HG03342 (cell line): ENCODE results near the gene ASIC3.
"Not testable (repeated sequence)": the region's sequence is repeated elsewhere in the genome, so short reads cannot be mapped to it uniquely, and the experiment has no call there.

Source experiments
- ATAC-seq: cut with Tn5 transposase; IDR thresholded peaks from one replicate; pipeline ENCODE4 v1.9.1; 2021; ENCODE audit warnings: mild to moderate bottlenecking, moderate library complexity; ENCODE audit not compliant: unreplicated experiment

Gene ASIC3

GRCh38 chr7:151013733-151014497, 34.4 kb upstream of the ASIC3 start:
- ATAC-seq: peak; percentile 70

DNA sequence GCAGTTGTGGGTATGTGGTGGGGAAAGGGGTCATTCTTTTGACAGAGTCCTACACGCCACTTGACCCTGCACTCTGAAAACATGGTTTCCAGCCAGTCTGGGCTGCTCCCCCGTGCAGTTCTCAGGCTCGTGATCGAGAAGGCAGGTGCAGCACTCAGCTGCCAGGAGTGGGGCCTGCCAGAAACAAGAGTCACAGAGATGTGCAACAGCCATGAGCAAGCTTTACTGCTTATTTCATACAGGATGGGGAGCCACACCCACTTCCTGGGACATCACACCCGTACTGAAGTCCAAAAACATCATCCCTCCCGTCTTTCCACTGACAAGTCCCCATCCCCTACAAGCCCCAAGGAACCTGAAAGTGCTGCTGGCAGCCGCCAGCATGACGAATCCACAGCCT, 33.4 kb upstream of the ASIC3 start:
- ATAC-seq: no peak

DNA sequence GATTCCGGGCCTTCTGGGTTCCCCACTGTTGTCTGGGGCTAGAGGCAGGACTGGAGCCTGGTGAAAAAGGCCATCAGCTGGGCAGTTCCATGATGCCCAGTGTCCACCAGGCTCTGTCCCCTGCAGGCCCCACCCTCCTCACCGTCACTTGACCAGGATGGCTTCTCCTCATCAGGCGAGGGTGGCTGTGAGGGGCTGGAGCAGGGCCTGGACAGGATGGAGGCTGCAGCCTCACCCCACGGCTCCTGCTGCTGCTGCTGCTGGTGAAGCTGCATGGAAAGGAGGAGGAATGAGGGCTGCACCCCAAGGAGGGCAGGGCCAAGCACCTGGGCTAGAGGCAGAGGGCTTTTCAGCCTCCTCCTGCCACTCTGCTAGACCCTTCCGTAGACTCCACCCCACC, 32.4 kb upstream of the ASIC3 start:
- ATAC-seq: no peak

DNA sequence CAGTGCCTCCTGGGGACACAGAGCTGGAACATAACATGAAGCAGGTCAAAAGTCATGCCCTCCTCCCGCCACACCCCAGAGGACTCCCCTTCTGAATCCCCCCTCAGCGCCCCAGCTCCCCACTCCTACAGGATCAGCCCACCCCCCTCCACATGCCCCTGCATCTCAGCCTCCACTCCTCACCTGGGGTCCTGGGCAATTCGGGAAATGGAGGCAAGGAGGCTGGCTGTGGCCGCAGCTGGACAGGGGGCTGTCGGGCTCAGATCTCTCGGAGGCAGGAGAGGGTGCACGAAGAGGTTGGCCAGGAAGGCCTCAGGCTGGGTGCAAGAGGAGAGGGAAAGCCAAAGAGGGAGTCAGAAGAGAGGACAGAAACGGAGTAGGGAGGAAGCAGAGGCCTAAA, 31.8 kb upstream of the ASIC3 start:
- no peak for ATAC-seq

DNA sequence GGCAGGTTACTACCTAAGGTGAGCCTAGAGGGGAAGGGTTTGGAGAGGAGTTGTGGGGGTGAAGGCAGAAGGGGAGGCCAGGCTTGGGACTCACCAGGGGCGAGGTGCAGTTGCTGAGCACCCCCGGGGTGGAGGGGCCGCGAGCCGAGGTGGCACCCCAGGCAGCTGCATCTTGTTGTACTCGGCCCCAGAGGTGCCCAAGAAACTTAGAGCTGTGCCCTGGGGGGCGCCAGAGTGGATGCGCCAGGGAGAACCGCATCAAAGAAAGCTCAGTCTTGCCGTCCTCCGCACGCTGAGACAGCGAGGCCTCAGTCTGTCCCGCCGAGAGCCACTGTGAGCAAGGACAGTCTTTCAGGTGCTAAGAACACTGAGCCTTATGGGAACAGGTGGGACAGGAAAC, 31.4 kb upstream of the ASIC3 start:
- no peak for ATAC-seq

GRCh38 chr7:151017370-151017952, 30.9 kb upstream of the ASIC3 start:
- ATAC-seq: no peak

- ATAC-seq: no peak
These were observed 30.3 kb upstream of the ASIC3 start for GRCh38 chr7:151017953-151018420.

DNA sequence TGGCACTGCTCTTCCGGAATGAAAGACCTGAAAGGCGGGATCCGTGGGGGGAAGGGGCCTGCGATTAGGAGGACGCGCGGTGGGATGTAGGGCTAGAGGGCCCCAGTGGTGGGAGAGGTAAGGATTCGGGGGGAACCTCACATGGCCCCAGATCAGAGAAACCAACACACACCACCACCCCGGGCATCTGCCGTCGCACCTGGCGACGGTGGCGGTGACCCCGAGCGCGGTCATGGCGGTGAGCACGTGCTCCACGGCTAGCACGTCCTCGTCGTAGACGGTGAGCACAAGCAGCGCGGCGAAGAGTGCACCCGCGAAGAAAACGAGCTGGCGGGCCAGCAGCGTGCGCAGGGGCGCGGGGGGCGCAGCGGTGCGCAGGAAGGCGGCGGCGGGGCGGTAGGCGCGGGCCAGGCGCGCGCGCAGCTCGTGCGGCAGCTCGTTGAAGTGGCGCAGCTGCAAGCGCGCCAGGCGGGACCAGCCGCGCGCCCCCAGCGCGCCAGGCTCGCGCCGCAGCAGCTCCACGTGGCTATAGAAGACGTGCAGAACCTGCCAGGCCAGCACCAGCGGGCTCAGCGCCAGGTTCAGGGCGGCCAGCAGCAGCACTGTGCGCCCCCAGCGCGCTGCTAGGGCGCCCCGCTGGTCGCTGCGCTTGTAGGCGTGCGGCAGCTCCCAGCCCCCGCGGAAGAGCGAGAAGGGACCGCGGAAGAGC, 29.8 kb upstream of the ASIC3 start:
- ATAC-seq: no peak

- ATAC-seq: no peak
These were observed 29.2 kb upstream of the ASIC3 start for GRCh38 chr7:151019130-151019447.

GRCh38 chr7:151020231-151020630, 28.1 kb upstream of the ASIC3 start:
- no peak for ATAC-seq

DNA sequence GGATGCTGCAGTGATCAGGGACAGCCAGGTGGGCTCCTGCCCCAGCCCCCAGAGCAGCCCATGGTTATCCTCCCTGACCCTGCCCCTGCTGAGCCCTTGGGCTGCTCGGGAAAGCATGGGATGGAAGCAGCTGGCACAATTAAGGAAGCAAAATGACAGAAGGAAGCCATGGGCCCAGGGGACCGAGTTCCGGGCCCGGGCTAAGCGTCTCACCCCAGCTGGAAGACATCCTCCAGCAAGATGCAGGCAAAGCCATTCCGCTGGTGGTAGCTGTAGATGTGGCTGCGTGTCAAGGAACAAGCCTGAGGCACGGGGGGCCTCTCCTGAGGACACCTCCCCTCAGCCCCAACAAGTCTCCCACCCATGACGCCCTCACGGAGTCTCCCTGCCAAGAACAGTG, 25.1 kb upstream of the ASIC3 start:
- ATAC-seq: no peak

DNA sequence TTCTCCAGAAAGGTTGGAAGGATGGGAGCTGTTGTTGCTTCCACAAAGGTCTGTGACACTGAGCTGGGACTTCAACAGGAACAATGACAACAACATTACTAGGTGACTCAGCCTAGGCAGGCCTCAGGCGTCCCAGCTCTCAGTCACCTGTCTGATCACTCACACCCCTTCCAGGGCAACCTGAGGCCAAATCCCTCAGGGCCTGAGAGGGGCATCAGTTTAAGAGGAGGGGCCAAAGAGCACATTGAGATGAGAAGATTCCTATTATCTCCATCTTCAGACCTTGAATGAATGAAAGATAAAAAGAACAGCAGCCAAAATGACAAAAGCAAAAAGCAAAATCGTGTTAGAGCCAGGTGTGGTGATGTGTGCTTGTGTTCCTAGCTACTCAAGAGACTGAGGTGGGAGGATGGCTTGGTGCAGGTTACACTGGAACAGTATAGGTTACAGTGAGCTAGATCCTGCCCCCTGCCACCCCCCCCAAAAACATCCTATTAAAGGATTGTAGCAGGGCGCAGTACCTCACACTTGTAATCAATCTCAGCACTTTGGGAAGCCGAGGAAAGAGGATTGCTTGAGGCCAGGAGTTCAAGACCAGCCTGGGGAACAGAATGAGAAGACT, 23.8 kb upstream of the ASIC3 start, which contains the start of gene ATG9B:
Gene ATG9B (minus strand): TSS at position 60 of the 622 bp plus-strand sequence. CDS start 71 bp downstream, outside the sequence.
- no peak for ATAC-seq

DNA sequence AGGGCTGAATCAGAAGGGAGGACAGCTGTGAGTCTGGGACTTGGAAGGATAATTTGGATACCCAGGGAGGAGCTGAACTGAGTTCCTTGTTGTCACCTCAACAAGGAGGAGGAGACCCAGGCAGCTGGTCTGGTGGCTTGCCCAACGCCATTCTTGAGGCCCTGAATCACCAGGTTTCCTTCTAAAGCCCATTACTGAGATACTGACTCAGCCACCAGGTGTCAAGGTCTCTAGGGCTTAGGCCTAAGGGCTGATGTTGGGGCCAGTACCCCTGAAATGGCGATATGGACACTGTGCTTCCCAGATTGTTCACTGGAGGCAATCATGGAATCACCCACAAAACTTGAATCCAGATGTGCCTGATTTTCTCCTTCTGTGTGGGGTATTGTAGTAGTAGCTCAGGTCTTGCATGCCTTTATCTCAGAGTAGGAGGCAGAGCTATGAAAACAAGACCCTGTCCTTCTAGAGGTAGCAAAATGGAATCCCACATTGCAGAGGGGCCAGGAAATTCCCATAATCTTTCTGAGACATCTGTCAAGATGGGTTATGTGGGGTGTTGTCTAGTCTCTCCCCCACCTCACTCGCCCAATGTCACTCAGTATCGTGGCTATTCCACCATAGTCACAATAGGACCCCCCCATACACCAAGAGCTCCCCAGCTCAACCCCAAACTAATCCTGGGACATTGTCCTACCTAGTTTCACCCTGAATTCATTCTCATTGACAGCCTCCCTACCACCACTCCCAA, 22.2 kb upstream of the ASIC3 start:
- ATAC-seq: no peak

- not testable (repeated sequence) for ATAC-seq
These were observed 21.3 kb upstream of the ASIC3 start for GRCh38 chr7:151026771-151027727.

DNA sequence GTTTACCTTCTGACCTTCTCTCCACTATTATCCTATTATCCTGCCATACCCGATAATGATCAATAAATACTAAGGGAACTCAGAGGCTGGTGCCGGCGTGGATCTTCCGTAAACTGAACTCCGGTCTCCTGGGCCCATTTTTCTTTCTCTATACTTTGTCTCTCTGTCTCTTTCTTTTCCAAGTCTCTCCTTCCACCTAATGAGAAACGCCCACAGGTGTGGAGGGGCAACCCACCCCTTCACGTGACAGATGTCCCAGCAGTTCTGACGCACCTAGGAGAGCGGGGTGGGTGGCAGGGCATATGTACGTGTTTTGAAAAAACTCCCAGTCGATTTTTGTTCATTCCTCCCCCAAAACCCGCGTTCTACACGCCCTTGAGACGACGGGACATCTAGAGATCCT, 20.6 kb upstream of the ASIC3 start:
- ATAC-seq: not testable (repeated sequence)

DNA sequence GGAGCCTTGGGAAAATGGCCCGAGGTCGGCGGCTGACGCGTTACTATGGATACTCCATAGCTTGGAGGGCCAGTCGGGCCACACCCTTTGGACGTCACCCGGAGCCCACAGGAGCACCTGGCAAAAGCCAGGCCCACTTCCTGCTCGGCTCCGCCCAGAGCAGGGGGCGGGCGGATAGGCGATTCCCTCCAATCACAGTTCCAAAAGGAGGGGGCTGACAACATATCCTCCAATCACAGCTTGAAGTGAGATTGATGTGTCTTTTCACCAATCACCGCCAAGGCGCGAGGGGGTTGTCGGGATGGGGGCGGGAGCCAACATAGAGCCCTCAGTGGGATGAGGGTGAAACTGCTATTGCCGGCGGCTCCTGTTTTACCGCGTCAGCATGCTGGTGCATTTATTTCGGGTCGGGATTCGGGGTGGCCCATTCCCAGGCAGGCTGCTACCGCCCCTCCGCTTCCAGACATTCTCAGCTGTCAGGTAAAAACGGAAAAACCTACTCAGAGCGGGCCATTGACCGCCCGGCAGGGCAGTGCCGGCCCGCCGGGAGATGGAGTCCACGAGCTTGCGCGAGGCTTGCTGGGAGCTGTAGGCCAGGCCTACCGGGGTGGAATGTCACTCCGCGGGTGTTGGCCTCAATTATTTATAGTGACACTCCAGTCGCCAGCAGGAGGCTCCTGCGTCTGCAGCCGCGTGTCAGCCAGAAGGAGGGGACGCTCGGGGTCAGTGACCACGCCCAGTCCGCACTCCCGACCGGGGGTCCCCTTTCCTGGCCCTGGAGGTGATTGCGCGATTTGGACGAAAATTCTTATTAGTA, 20.0 kb upstream of the ASIC3 start, which contains the start of gene ABCB8:
Gene ABCB8 (plus strand): TSS at position 320 of the 817 bp plus-strand sequence. CDS start 66 bp downstream, at position 386.
- ATAC-seq: peak; percentile 95

DNA sequence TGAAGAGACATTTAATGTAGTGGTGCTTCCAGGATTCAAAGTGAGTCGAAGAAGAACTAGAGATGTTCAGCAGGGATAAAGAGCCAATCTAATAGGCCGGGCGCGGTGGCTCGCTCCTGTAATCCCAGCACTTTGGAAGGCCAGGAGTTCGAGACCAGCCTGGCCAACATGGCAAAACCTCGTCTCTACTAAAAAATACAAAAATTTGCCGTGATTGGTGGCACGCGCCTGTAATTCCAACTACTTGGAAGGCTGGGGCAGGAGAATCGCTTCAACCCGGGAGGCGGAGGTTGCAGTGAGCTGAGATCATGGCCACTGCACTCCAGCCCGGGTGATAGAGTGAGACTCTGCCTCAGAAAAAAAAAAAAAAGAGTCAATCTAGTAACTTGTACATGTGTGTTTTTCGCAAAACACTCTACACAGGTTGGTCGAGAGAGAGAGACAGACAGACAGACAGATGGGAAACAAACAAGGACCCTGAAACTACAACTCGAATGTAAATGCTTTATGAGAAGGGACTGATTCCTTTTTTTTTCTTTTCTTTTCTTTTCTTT, 19.3 kb upstream of the ASIC3 start:
- ATAC-seq: no peak

GRCh38 chr7:151031011-151031410, 17.3 kb upstream of the ASIC3 start:
- no peak for ATAC-seq
